ENCODE results near the gene ADGRV1. TPM values are rescaled to one million over a fixed set of nuclear protein-coding genes. Genes with fewer than 3 reads are reported as not detected.

Gene ADGRV1
- total and polyA plus RNA-seq, 12 donors, result 129 to 2,577 (median 695) TPM

DNA sequence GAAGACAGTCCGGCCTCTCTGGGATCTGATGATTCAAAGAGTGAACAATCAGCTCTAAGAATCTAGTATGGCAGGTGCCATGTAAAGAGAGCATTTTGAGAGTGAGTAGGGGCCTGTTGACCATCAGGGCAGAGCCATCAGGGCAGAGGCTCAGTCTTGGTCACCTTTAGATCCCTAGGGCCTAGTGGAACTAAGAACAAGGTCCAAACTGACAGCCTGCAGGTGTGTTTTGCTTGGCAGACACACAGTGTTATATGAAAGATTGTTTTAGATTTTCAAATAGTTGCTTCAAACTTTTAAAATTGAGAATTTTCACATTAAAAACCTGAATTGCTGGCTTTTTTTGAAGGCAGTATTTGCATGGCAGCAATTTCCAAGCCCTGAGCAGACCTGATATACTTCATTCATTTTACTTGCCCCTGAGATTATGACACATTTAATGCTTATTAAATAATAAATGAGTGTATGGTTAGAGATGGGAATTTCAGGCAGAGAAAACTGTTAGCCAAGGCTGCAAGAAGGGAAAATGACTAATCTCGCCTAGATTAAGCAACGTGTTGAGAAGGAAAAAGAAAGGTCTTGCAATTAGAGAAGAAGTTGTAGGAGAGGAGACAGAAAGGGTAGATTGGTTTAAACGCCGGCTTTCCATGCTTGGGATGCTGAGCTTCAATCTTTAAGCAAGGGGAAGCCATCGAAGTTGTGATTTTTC, 544.9 kb downstream of the ADGRV1 start:
- H3K27ac ChIP-seq, result peak overlapping the region in 2 of 5 donors; percentile 31 to 50
- DNase-seq, result no peak
- intact Hi-C loops (cut with DNase I), result loop anchor here in 1 of 2 donors (5.0 kb wide), 1 partner anchor 279 kb away; the partner anchor contains the start of gene ARRDC3
- H3K27me3 ChIP-seq, result no peaks in the 10 kb centered on the region
- no peaks in the 10 kb centered on the region for H3K36me3 ChIP-seq (replicated peaks in 1 of 2)
- TF ChIP-seq POLR2A (IDR thresholded peaks at IDR 0.05), result no peak
- TF ChIP-seq, protein P1, sequence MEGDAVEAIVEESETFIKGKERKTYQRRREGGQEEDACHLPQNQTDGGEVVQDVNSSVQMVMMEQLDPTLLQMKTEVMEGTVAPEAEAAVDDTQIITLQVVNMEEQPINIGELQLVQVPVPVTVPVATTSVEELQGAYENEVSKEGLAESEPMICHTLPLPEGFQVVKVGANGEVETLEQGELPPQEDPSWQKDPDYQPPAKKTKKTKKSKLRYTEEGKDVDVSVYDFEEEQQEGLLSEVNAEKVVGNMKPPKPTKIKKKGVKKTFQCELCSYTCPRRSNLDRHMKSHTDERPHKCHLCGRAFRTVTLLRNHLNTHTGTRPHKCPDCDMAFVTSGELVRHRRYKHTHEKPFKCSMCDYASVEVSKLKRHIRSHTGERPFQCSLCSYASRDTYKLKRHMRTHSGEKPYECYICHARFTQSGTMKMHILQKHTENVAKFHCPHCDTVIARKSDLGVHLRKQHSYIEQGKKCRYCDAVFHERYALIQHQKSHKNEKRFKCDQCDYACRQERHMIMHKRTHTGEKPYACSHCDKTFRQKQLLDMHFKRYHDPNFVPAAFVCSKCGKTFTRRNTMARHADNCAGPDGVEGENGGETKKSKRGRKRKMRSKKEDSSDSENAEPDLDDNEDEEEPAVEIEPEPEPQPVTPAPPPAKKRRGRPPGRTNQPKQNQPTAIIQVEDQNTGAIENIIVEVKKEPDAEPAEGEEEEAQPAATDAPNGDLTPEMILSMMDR (IDR thresholded peaks at IDR 0.05), result no peak
- H3K4me1 ChIP-seq (replicated peaks in 1 of 2), result peaks cover 8 to 50% of the 10 kb centered on the region in 2 donors
- H3K9me3 ChIP-seq (replicated peaks in 1 of 3), result no peaks in the 10 kb centered on the region
- 74 to 78% (median 75%) methylated on average over 6 of the region's 6 CpGs for WGBS, 4 donors
- H3K4me3 ChIP-seq, result no peak overlapping the region

DNA sequence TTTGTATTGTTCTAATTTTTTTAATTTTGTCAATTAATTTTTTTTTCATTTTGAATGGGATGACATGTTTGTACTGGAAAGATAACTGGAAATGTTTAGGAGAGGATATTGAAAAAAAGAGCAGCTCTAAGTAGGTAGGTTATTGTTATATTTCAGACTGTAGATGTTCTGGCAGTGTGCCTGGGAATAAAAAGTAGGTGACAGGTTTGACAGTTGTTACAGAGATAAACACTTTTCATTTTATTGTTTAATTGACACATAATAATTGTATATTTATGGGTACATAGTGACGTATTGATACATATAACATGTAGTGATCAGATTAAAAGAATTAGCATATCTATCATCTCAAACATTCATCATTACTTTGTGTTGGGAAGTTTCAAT, 545.5 kb downstream of the ADGRV1 start:
- intact Hi-C loops (cut with DNase I), result loop anchor here in 1 of 2 donors (5.0 kb wide), 1 partner anchor 278 kb away; the partner anchor contains the start of gene ARRDC3

DNA sequence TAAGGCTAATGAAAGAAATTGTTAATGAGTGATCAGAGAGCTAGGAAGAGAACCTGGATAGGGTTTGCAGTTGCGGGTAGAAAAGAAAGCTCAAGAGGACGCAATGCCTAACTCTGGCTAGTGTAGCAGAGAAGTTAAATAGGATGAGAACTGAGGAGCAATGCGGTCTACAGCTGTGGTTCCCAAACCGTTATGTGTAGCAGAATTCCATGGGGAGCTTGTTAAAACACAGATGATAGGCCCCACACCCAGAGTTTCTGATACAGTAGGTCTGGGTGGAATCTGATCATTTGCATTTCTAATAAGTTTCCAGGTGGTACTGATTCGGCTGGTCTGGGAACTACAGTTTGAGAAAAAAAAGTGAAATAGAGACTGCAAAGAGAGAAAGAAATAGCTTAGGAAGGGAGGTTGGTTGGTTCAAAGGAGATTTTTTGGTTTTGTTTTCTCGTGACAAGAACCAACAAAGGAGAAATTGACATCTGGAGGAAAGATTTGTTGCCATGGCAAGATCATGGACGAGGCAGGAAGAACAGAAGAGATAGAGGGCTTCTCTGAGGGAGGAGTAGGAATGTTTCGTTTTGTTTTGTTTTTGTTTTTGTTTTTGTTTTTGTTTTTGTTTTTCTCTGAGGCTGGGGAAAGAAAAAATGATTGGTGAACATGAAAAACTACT, 548.4 kb downstream of the ADGRV1 start:
- H3K36me3 ChIP-seq (replicated peaks in 1 of 2), result no peaks in the 10 kb centered on the region
- DNase-seq, result no peak
- intact Hi-C loops (cut with DNase I), result no loop called here
- H3K9me3 ChIP-seq (replicated peaks in 1 of 3), result no peaks in the 10 kb centered on the region
- WGBS, 4 donors, result 75 to 82% (median 81%) methylated on average over 8 of the region's 8 CpGs
- peak overlapping the region in 1 of 5 donors; percentile 9 for H3K27ac ChIP-seq
- H3K27me3 ChIP-seq, result no peaks in the 10 kb centered on the region
- no peak for TF ChIP-seq POLR2A (IDR thresholded peaks at IDR 0.05)
- TF ChIP-seq, protein P1 (IDR thresholded peaks at IDR 0.05), result no peak
- H3K4me3 ChIP-seq, result no peak overlapping the region
- H3K4me1 ChIP-seq (replicated peaks in 1 of 2), result peaks cover 8 to 27% of the 10 kb centered on the region in 2 donors

More for the DNA sequence above, 545.5 kb downstream of the ADGRV1 start:
- Histone ChIP-seq H3K36me3 (replicated peaks in 1 of 2) (no peaks in the 10 kb centered on the region), H3K27me3 (no peaks in the 10 kb centered on the region), H3K9me3 (replicated peaks in 1 of 3) (no peaks in the 10 kb centered on the region), H3K27ac (peak overlapping the region in 1 of 5 donors; percentile 9), H3K4me3 (no peak overlapping the region), H3K4me1 (replicated peaks in 1 of 2) (peaks cover 8 to 44% of the 10 kb centered on the region in 2 donors)
- DNase-seq, result no peak
- WGBS, 4 donors, result 87 to 100% (median 96%) methylated on average over 1 of the region's 1 CpG
- no peak for TF ChIP-seq POLR2A (IDR thresholded peaks at IDR 0.05)
- TF ChIP-seq, protein P1 (IDR thresholded peaks at IDR 0.05), result no peak

DNA sequence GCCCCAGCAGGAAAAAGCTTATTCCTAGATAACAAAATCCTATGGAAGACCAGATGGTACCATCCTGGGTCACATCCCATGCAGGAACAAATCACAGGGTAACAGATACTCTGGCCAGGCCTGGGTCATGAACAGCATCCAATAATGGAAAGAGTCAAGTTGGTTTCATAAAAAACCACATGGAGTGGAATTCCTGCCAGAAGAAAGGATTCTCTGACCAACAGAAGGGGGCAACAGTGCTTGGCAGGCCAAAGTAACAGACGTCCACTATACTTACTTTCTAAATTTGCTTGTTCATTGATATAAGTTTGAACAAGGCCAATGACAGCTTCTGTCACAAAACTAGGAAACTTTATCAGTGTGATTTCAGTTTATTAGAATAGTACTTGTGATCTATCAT, 551.0 kb downstream of the ADGRV1 start:
- H3K9me3 ChIP-seq (replicated peaks in 1 of 3), result no peaks in the 10 kb centered on the region
- 82 to 88% (median 86%) methylated on average over 1 of the region's 1 CpG for WGBS, 4 donors
- intact Hi-C loops (cut with DNase I), result loop anchor here in 1 of 2 donors (10.0 kb wide), 1 partner anchor 275 kb away; the partner anchor contains the start of gene ARRDC3
- no peak for DNase-seq
- no peak overlapping the region for H3K27ac ChIP-seq
- peaks cover 14 to 21% of the 10 kb centered on the region in 2 donors for H3K4me1 ChIP-seq (replicated peaks in 1 of 2)
- no peaks in the 10 kb centered on the region for H3K27me3 ChIP-seq
- H3K36me3 ChIP-seq (replicated peaks in 1 of 2), result no peaks in the 10 kb centered on the region
- no peak overlapping the region for H3K4me3 ChIP-seq
- no peak for TF ChIP-seq POLR2A (IDR thresholded peaks at IDR 0.05)
- TF ChIP-seq, protein P1 (IDR thresholded peaks at IDR 0.05), result no peak
